ENCODE data around the gene CHPT1. TPM values are rescaled to one million over a fixed set of nuclear protein-coding genes. Genes with fewer than 3 reads are reported as not detected.
A peak's percentile ranks its signal among the peaks of the same experiment; 100 is the strongest.

The CHPT1 gene
- total and polyA plus RNA-seq, 2 of the 13 experiments (the other 11 are each of a cell fraction or from before 2014, with no cell fraction given): 117 to 178 TPM

GRCh38 chr12:101767537-101767936 lies 70.1 kb downstream of the CHPT1 start (continued):
- TF ChIP-seq ZNF543 (CRISPR knock-in tag; IDR thresholded peaks at IDR 0.05) (no peak), ZNF552 (CRISPR knock-in tag; IDR thresholded peaks at IDR 0.05; ENCODE audit: borderline replicate concordance) (no peak), PHF5A (CRISPR knock-in tag; IDR thresholded peaks at IDR 0.05; ENCODE audit: low read depth, unreplicated experiment) (no peak), RCOR2 (CRISPR knock-in tag; IDR thresholded peaks at IDR 0.05) (peak; percentile 58; the same call in 1 of the 2 replicates), DMTF1 (CRISPR knock-in tag; IDR thresholded peaks at IDR 0.05) (no peak), ZNF280D (CRISPR knock-in tag; IDR thresholded peaks at IDR 0.05) (no peak), MTERF4 (CRISPR knock-in tag; IDR thresholded peaks at IDR 0.05) (no peak), CCAR2 (optimal IDR thresholded peaks at IDR 0.05; ENCODE audit: low read depth, low read length) (no peak), REL (CRISPR knock-in tag; conservative IDR thresholded peaks at IDR 0.05) (no peak), PLSCR1 (CRISPR knock-in tag; IDR thresholded peaks at IDR 0.05; ENCODE audit: borderline replicate concordance) (no peak), ATF1 (CRISPR knock-in tag; IDR thresholded peaks at IDR 0.05) (no peak)
